OCI-LY1 (cell line): ENCODE data around the gene DUSP12.

Source experiments
- EZH2 ChIP-seq: fragments of 200-600 bp; sonication (generic), shearing (Covaris generic); IDR thresholded peaks from 2 replicates; pipeline ENCODE4 v1.8.0; 2017; ENCODE audit warnings: borderline replicate concordance, mixed run types, mild to moderate bottlenecking, antibody characterized with exemption, low read length, moderate library complexity, mixed read lengths
- TF ChIP-seq, protein P1 (sequence below): fragments of 200-600 bp; sonication (generic), shearing (Covaris generic); IDR thresholded peaks from 2 replicates; pipeline ENCODE4 v1.5.1; 2017; ENCODE audit warnings: mild to moderate bottlenecking, antibody characterized with exemption, low read length, moderate library complexity, mixed read lengths

DNA sequence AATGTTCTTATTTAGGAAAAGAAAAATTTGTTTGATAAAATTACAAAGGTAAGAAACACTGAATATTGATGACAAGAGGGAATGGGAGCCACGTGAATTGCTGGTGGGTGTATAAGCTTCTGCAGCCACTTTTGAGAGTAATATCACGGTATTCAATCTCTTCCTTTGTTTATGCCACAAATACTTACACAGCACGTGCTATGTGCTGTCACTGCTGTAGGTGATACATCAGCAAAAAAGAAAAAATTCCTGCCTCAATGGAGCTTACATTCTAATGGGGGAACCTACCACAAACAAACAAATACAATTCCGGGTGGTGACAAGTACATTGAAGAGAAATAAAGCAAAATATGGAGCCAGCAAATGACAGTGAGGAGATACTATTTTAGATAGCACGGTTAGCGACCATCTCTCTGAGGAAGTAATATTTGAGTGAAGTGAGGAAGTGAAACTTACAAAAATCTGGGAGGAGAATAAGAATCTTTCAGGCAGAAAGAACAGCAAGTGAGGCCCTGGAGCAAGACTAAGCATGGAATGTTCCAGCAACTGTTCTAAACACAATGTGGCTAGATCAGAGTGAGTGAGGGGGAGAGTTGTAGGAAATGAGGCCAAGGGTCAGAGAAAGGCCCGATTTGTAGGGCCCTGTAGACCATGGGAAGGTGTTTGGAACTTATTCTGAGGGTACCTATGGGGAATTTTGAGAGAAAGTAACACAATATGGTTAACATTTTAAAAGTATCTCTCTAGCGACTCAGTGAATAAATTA is 30.8 kb upstream of the DUSP12 start:
- TF ChIP-seq, protein P1, sequence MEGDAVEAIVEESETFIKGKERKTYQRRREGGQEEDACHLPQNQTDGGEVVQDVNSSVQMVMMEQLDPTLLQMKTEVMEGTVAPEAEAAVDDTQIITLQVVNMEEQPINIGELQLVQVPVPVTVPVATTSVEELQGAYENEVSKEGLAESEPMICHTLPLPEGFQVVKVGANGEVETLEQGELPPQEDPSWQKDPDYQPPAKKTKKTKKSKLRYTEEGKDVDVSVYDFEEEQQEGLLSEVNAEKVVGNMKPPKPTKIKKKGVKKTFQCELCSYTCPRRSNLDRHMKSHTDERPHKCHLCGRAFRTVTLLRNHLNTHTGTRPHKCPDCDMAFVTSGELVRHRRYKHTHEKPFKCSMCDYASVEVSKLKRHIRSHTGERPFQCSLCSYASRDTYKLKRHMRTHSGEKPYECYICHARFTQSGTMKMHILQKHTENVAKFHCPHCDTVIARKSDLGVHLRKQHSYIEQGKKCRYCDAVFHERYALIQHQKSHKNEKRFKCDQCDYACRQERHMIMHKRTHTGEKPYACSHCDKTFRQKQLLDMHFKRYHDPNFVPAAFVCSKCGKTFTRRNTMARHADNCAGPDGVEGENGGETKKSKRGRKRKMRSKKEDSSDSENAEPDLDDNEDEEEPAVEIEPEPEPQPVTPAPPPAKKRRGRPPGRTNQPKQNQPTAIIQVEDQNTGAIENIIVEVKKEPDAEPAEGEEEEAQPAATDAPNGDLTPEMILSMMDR = no peak
- no peak for TF ChIP-seq EZH2
